Stimulated activated naive B cell treated with anti-CD40 and anti-IgM and Interleukin-4, amounts not matched to agents 10 μg/mL and 1 μg/mL and 100 μg/mL, for 72 hours (primary cell): ENCODE results near the gene CTDSPL.
"Not testable (repeated sequence)": the region's sequence is repeated elsewhere in the genome, so short reads cannot be mapped to it uniquely, and the experiment has no call there.

Experiments
- ATAC-seq, 2 donors: fragments of 150-1000 bp; cut with Tn5 transposase; replicated peaks; 2 replicates each; pipeline ENCODE4 v1.10.0; 2021; ENCODE audit warnings: moderate library complexity in 1 of 2
- DNase-seq: peaks from one replicate; pipeline ENCODE4 v3.0.0; 2021
- H3K27ac Mint-ChIP-seq: one replicate; pipeline ENCODE4 v1.8.0; 2022; ENCODE audit warnings: mild to moderate bottlenecking, mixed read lengths
- H3K27me3 Mint-ChIP-seq, 2 donors: one replicate each; pipeline ENCODE4 v1.8.0; 2022; ENCODE audit warnings: mixed read lengths in 2 of 2
- H3K36me3 Mint-ChIP-seq, 2 donors: one replicate each; pipeline ENCODE4 v1.8.0; 2022; ENCODE audit warnings: mixed read lengths in 2 of 2, mild to moderate bottlenecking in 1 of 2
- H3K4me1 Mint-ChIP-seq, 2 donors: one replicate each; pipeline ENCODE4 v1.8.0; 2022; ENCODE audit warnings: mixed read lengths in 2 of 2, mild to moderate bottlenecking in 1 of 2
- H3K4me3 Mint-ChIP-seq, 2 donors: one replicate each; pipeline ENCODE4 v1.8.0; 2022; ENCODE audit warnings: mild to moderate bottlenecking in 2 of 2, mixed read lengths in 2 of 2, moderate library complexity in 1 of 2
- H3K9me3 Mint-ChIP-seq, 2 donors: one replicate each; pipeline ENCODE4 v1.8.0; 2022; ENCODE audit warnings: mixed read lengths in 2 of 2, mild to moderate bottlenecking in 1 of 2

CTDSPL gene, protein sequence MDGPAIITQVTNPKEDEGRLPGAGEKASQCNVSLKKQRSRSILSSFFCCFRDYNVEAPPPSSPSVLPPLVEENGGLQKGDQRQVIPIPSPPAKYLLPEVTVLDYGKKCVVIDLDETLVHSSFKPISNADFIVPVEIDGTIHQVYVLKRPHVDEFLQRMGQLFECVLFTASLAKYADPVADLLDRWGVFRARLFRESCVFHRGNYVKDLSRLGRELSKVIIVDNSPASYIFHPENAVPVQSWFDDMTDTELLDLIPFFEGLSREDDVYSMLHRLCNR

DNA sequence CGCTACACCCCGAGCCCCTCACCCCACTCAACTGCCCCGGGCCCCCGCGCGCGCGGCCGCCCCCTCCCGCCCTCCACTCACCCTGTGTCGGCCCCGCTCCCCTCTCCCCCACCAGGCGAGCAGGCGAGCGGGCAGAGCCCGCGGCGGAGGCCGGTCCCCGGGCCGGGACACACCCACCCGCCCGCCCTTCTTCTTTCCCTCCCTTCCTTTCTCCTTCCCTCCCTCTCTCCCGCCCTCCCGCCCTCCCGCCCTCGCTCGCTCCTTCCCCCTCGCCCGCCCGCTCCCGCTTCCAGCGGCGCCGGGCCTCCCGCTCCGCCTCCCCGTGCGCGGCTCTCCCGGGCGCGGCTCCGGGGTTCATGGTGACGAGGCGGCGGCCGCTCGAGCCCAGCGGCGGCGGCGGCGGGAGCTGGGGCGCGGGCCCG, at the start of gene CTDSPL:
Gene CTDSPL, plus strand, starts transcription at position 261 of the 422 bp plus-strand sequence. CDS start 320 bp downstream, outside the sequence.
- peak within 1 kb of the TSS; percentile 70 for H3K27ac Mint-ChIP-seq
- H3K4me3 Mint-ChIP-seq: peak within 1 kb of the TSS; percentile 81 to 87
- peaks cover 0 to 2% of the 10 kb centered on the region in 2 donors for H3K9me3 Mint-ChIP-seq
- H3K4me1 Mint-ChIP-seq: peaks cover 9 to 16% of the 10 kb centered on the region in 2 donors
- H3K27me3 Mint-ChIP-seq: peaks cover 15 to 29% of the 10 kb centered on the region in 2 donors
- no peaks in the 10 kb centered on the region for H3K36me3 Mint-ChIP-seq
- no peak for DNase-seq
- no peak for ATAC-seq

DNA sequence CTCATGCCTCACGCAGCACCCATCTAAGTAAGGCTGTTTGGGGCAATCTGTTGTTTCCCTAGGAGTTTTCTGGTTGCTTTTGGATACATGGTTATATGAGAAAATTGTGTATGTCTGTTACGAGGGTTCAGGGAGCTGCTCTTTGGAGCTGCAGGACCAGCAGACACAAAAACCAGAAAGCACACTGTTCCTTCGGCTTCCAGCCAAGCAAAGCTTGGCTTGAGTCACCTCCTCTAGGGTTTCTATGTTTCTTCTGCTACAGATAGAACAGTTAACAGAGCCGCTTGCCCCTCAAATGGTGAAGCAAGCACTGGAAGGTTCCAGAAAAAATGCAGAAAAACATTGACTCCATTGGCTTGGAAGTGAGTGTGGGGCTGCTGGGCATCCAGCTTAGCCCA, 49.2 kb upstream of the CTDSPL start:
- H3K27ac Mint-ChIP-seq: no peak overlapping the region
- peaks cover 4 to 18% of the 10 kb centered on the region in 2 donors for H3K4me1 Mint-ChIP-seq
- no peaks in the 10 kb centered on the region for H3K36me3 Mint-ChIP-seq
- H3K4me3 Mint-ChIP-seq: no peak overlapping the region
- peaks cover 0 to 2% of the 10 kb centered on the region in 2 donors for H3K9me3 Mint-ChIP-seq
- ATAC-seq (no peak), DNase-seq (no peak)
- H3K27me3 Mint-ChIP-seq: peaks cover 0 to 8% of the 10 kb centered on the region in 2 donors

DNA sequence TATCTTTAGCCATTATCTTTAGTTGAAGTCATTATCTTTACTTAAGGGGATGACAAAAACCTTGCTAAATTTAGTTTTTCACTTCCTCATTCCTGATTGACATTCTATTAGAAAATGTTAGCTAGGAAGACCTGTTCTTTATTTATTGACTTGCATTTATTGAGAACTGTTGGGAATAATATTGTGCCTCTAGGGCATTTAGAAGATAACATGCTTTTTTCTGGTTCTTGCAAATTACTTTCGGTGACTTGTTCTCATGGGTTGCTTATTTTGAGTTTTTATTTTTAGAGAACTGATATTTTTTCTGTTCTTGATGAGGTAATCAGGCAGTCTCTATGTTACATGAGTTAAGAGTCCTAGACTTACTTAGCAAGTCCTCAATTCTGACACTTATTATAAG, 48.3 kb upstream of the CTDSPL start:
- no peak overlapping the region for H3K4me3 Mint-ChIP-seq
- DNase-seq: no peak
- H3K36me3 Mint-ChIP-seq: no peaks in the 10 kb centered on the region
- peak; percentile 56 to 69 for ATAC-seq
- H3K27ac Mint-ChIP-seq: no peak overlapping the region
- H3K4me1 Mint-ChIP-seq: peaks cover 4 to 18% of the 10 kb centered on the region in 2 donors
- H3K27me3 Mint-ChIP-seq: peaks cover 0 to 8% of the 10 kb centered on the region in 2 donors
- H3K9me3 Mint-ChIP-seq: peaks cover 0 to 2% of the 10 kb centered on the region in 2 donors

DNA sequence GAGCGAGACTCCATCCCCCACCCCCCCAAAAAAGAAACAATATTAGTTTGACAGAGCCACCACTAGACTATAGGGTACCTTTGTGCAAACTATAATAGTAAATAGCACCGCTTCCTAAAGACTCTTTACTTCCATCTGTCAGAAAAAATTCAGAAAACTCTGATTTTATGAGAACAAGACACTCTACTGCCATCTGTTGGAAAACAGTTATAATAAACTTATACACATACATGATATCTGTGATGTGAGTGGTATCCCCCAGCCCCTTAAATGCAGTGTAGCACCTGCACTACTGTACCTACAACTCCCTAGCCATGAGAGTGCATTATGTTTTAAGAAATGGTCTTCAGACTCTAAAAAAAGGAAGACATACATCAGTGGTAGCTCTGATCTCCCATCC, 47.1 kb upstream of the CTDSPL start:
- H3K27me3 Mint-ChIP-seq: peaks cover 0 to 8% of the 10 kb centered on the region in 2 donors
- H3K27ac Mint-ChIP-seq: no peak overlapping the region
- ATAC-seq (no peak), DNase-seq (no peak)
- peaks cover 0 to 2% of the 10 kb centered on the region in 2 donors for H3K9me3 Mint-ChIP-seq
- peaks cover 4 to 18% of the 10 kb centered on the region in 2 donors for H3K4me1 Mint-ChIP-seq
- no peak overlapping the region for H3K4me3 Mint-ChIP-seq
- H3K36me3 Mint-ChIP-seq: no peaks in the 10 kb centered on the region

DNA sequence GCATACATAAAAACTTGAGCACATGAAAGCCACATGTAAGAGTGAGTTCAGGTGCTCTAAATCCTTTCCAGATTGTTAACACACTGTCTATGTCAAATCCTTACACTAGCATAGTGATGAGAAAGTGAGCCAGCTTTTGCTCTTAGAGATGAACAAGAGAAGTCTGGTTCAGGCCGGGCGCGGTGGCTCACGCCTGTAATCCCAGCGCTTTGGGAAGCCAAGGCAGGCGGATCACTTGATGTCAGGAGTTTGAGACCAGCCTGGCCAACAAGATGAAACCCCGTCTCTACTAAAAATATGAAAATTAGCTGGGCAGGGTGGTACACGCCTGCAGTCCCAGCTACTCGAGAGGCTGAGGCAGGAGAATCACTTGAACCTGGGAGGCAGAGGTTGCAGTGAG, 46.5 kb upstream of the CTDSPL start:
- ATAC-seq, H3K27ac Mint-ChIP-seq, H3K9me3 Mint-ChIP-seq, H3K4me3 Mint-ChIP-seq, H3K27me3 Mint-ChIP-seq, H3K36me3 Mint-ChIP-seq, DNase-seq: not testable (repeated sequence)
- peaks cover 4 to 18% of the 10 kb centered on the region in 2 donors for H3K4me1 Mint-ChIP-seq

DNA sequence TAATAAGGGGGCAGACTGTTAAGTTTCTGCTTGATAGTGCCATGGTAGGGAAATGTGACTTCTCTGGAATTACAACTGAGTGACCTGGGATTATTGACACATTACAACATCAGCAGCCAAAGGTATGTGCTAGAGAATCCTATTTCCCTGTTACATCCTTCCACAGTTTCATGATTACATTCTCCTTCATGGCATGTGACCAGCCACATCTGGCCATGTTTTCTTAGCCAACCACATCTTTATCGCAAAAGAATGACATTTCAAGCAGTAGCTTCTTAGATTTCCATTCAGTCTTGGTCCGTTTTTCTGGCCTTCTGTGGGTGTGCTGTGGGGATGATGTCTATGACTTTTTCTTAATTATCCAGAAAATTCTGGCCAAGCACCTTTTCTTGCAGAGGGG, 45.4 kb upstream of the CTDSPL start:
- DNase-seq: no peak
- peaks cover 0 to 8% of the 10 kb centered on the region in 2 donors for H3K27me3 Mint-ChIP-seq

DNA sequence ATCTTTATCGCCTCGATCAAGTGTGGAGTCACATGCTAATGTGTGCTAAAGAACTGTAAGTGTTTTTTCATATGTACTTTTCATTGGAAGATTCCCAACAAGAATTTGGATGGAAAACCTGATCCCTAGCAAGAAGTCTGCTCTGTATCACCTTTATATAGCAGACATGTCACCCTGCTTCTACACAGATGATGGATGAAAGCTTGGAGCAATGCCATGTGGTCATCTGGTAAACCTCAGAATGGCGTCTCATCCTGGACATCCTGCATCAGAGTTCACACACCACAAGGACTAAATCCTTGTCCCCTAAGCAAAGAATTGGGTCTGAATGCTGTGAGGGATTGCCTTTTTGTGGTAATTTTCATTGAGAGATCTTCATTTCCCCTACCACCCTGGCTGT, 42.1 kb upstream of the CTDSPL start:
- peaks cover 0 to 2% of the 10 kb centered on the region in 2 donors for H3K4me1 Mint-ChIP-seq
- H3K36me3 Mint-ChIP-seq: no peaks in the 10 kb centered on the region
- peaks cover 0 to 8% of the 10 kb centered on the region in 2 donors for H3K27me3 Mint-ChIP-seq
- ATAC-seq (no peak), DNase-seq (no peak)
- no peak overlapping the region for H3K27ac Mint-ChIP-seq
- no peak overlapping the region for H3K4me3 Mint-ChIP-seq
- H3K9me3 Mint-ChIP-seq: peaks cover 0 to 2% of the 10 kb centered on the region in 2 donors

More for the DNA sequence above, 45.4 kb upstream of the CTDSPL start:
- ATAC-seq: no peak
- H3K9me3 Mint-ChIP-seq: peaks cover 0 to 2% of the 10 kb centered on the region in 2 donors
- peaks cover 4 to 18% of the 10 kb centered on the region in 2 donors for H3K4me1 Mint-ChIP-seq
- no peak overlapping the region for H3K4me3 Mint-ChIP-seq
- H3K27ac Mint-ChIP-seq: no peak overlapping the region
- H3K36me3 Mint-ChIP-seq: no peaks in the 10 kb centered on the region

DNA sequence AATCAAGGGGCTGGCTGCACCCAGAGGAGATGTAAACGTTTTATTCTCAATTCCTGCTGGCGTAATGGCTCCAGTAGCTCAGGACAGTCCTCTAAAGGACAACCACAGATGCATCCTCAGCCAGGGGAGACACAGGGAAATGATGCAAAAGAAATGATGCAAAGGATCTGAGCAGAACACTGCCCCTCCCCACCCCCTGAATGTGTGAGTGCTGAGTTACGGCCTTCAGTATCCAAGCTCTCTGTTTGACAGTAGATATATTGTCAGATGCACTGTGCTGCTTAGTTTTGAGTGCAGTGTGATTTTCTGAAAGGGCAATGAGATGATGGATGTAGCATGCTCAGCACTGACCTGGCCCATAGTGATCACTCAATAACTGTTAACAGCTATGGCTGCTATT, 41.4 kb upstream of the CTDSPL start:
- Mint-ChIP-seq H3K36me3 (no peaks in the 10 kb centered on the region), H3K9me3 (peaks cover 0 to 2% of the 10 kb centered on the region in 2 donors), H3K27me3 (peaks cover 0 to 8% of the 10 kb centered on the region in 2 donors), H3K4me3 (no peak overlapping the region), H3K4me1 (no peaks in the 10 kb centered on the region), H3K27ac (no peak overlapping the region)
- ATAC-seq: no peak
- no peak for DNase-seq

DNA sequence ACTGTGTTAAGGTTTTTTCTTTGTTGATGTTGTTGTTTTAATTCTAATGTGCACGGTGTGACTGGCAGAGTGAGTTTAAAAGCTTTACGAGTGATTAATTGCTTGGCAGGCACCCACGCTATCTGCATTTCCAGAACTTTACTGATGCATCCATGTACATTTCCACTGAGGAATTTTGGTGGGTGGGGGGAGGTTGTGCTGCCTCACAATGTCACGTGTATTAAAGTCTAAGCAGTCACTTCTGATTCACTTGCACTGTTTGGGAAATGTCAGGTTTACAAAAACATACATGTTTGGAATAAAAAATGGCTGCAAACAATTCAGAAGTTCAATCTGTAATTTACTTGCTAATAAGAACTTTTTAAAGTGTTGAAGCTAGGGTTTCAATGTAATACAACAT, 38.5 kb upstream of the CTDSPL start:
- Mint-ChIP-seq H3K27me3 (no peaks in the 10 kb centered on the region), H3K4me1 (no peaks in the 10 kb centered on the region), H3K36me3 (no peaks in the 10 kb centered on the region), H3K27ac (no peak overlapping the region), H3K4me3 (no peak overlapping the region), H3K9me3 (no peaks in the 10 kb centered on the region)
- DNase-seq (no peak), ATAC-seq (no peak)

DNA sequence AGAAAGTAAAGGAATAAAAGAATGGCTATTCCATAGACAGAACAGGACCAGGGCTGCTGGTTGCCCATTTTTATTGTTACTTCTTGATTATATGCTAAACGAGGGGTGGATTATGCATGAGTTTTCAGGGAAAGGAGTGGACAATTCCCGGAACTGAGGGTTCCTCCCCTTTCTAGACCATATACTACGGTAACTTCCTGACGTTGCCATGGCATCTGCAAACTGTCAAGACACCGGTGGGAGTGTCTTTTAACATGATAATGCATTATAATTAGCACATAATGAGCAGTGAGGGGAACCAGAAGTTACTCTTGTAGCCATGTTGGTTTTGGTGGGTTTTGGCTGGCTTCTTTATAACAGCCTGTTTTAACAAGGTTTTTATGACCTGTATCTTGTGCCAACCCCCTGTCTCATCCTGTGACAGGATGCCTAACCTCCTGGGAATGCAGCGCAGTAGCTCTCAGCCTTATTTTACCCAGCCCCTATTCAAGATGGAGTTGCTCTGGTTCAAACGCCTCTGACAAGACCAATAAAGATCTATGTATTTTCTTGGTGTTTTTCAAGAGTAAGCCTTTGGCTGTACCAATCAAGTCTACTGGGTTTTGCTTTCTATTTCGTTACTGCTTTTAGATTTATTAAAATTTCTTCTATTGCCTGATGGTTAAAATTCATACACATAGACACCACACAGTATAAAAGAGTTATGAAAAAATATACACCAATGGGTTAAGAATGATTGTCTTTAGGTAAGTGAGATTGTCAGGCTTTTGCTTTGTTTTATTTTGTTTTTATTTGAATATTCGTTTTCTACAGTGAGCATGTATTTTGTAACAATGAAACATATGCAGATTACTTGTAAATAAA, 37.4 kb upstream of the CTDSPL start:
- H3K4me3 Mint-ChIP-seq: no peak overlapping the region
- no peak for DNase-seq
- H3K27ac Mint-ChIP-seq: no peak overlapping the region
- H3K4me1 Mint-ChIP-seq: no peaks in the 10 kb centered on the region
- H3K36me3 Mint-ChIP-seq: no peaks in the 10 kb centered on the region
- no peaks in the 10 kb centered on the region for H3K27me3 Mint-ChIP-seq
- no peak for ATAC-seq
- H3K9me3 Mint-ChIP-seq: no peaks in the 10 kb centered on the region

DNA sequence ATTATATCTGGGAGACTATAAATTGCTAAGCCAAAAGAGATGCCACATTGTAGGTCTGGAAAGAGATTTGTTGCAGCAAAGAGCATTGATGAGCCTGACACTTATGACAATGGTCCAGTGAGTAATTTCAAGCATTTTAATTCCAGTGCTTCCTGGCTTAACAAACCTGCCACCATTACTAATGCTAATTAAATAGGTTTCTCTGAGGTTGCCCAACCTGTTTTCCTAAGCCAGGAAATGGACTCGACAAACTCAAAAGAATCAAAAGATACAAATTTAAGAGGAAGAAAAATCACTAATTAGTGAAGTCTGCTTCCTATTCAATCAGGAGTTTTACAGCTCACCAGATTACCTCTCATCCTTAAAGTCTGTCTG, 36.7 kb upstream of the CTDSPL start:
- H3K9me3 Mint-ChIP-seq: no peaks in the 10 kb centered on the region
- H3K4me3 Mint-ChIP-seq: no peak overlapping the region
- H3K36me3 Mint-ChIP-seq: no peaks in the 10 kb centered on the region
- no peaks in the 10 kb centered on the region for H3K27me3 Mint-ChIP-seq
- no peak for ATAC-seq
- DNase-seq: no peak
- H3K4me1 Mint-ChIP-seq: no peaks in the 10 kb centered on the region
- H3K27ac Mint-ChIP-seq: no peak overlapping the region

DNA sequence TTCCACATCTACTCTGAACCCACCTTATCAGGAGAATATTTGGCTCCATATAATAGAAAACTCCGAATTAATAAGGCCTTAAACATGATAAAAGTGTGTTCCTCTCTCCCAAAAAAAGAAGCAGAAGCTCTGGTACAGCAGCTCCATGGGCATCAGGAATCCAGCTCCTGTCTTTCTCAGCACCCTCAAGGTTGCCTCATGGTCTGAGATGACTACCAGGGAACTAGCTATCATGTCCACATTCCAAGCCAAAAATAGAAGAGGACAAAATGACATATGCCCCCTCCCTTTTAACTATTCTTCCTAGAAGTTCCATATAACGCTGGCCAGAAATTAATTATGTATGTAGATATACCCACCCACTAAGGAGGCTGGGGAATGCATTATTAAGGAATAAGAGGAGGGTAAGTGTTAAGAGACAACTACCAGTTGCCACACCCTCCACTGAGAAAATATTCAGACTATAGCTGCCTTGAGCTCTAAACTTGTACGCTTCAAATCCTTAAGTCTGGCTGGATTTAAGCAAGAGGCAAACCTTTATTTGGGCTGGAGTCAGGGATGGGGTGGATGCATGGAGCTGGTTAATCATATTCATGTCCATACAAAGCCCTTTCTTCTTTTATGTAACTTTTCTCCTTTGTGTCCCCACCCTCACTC, 35.8 kb upstream of the CTDSPL start:
- no peak for ATAC-seq
- no peaks in the 10 kb centered on the region for H3K9me3 Mint-ChIP-seq
- H3K27ac Mint-ChIP-seq: no peak overlapping the region
- H3K36me3 Mint-ChIP-seq: no peaks in the 10 kb centered on the region
- no peaks in the 10 kb centered on the region for H3K4me1 Mint-ChIP-seq
- no peaks in the 10 kb centered on the region for H3K27me3 Mint-ChIP-seq
- H3K4me3 Mint-ChIP-seq: no peak overlapping the region
- no peak for DNase-seq

DNA sequence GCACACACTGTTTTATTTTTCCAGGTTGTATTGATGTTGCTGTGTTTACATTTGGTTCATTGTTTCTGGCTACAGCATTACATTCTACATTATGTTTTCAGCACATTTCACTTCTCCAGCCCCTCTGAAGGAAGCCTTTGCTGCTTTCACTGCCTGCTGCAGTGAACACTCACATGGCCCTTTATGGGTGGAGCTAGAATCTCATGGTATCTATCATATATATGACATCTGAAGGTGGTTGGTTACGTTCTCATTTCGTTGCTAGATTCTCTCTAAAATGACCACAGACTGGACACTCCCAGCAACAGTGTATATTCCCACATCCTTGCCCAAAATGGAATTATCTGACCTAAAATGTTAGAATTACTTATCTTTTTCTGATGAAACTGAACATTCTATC, 35.2 kb upstream of the CTDSPL start:
- DNase-seq (no peak), ATAC-seq (no peak)
- Mint-ChIP-seq H3K36me3 (no peaks in the 10 kb centered on the region), H3K4me1 (no peaks in the 10 kb centered on the region), H3K27me3 (no peaks in the 10 kb centered on the region), H3K4me3 (no peak overlapping the region), H3K9me3 (no peaks in the 10 kb centered on the region), H3K27ac (no peak overlapping the region)

DNA sequence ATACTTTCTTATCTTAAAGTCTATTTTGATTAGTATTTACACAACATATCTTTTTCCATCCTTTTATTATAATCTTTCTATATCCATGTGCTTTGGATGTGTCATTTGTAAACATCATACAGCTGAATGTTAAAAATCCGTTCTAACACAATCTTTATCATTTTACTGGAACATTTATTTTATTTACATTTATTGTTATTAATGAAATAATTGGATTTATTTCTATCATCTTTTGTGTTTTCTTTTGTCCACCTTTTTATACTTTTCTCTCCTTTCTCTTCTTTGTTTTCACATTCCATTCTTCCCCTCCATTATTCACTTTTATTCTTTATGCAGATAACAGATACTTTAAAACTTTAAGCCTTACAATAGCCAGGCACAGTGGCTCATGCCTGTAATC, 34.7 kb upstream of the CTDSPL start:
- no peaks in the 10 kb centered on the region for H3K36me3 Mint-ChIP-seq

More for the DNA sequence above, 34.7 kb upstream of the CTDSPL start:
- DNase-seq (no peak), ATAC-seq (no peak)
- Mint-ChIP-seq H3K4me1 (no peaks in the 10 kb centered on the region), H3K9me3 (no peaks in the 10 kb centered on the region), H3K27me3 (no peaks in the 10 kb centered on the region), H3K27ac (no peak overlapping the region), H3K4me3 (no peak overlapping the region)
